Adipocyte (in vitro differentiated cells): ENCODE measurements around the gene HADHB.

Source experiments
- DNase-seq: peaks from one replicate; pipeline ENCODE4 v3.0.0-alpha.2; 2015; ENCODE audit warnings: low read depth
- H3K27me3 ChIP-seq: replicated peaks from 2 replicates; pipeline ENCODE4 v1.7.0; 2013; ENCODE audit warnings: mild to moderate bottlenecking, low read length, moderate library complexity; ENCODE audit not compliant: control insufficient read depth, insufficient read depth
- H3K36me3 ChIP-seq: 2 replicates; pipeline ENCODE4 v1.7.0; 2013; ENCODE audit warnings: low read length, mild to moderate bottlenecking, moderate library complexity; ENCODE audit not compliant: control insufficient read depth, insufficient read depth, severe bottlenecking
- H3K4me1 ChIP-seq: 2 replicates; pipeline ENCODE4 v1.7.0; 2013; ENCODE audit warnings: mild to moderate bottlenecking, low read length, moderate library complexity; ENCODE audit not compliant: control insufficient read depth, insufficient read depth
- H3K4me3 ChIP-seq: 2 replicates; pipeline ENCODE4 v1.7.0; 2013; ENCODE audit warnings: mild to moderate bottlenecking, low read length, moderate library complexity
- H3K9ac ChIP-seq: 2 replicates; pipeline ENCODE4 v1.7.0; 2013; ENCODE audit warnings: mild to moderate bottlenecking, low read length, moderate library complexity
- H3K9me3 ChIP-seq: 2 replicates; pipeline ENCODE4 v1.7.0; 2013; ENCODE audit warnings: mild to moderate bottlenecking, low read length, moderate library complexity; ENCODE audit not compliant: control insufficient read depth

HADHB gene

GRCh38 chr2:26274058-26274613, 29.4 kb downstream of the HADHB start:
- peak overlapping the region; percentile 64 for H3K4me3 ChIP-seq
- H3K9ac ChIP-seq, result peak overlapping the region; percentile 76
- H3K9me3 ChIP-seq, result no peaks in the 10 kb centered on the region
- H3K27me3 ChIP-seq, result no peaks in the 10 kb centered on the region
- DNase-seq, result peak; percentile 98
- peaks cover 70% of the 10 kb centered on the region for H3K4me1 ChIP-seq
- peaks cover 27% of the 10 kb centered on the region for H3K36me3 ChIP-seq

GRCh38 chr2:26276484-26277227, 31.9 kb downstream of the HADHB start:
- Histone ChIP-seq H3K9ac (no peak overlapping the region), H3K9me3 (no peaks in the 10 kb centered on the region), H3K27me3 (no peaks in the 10 kb centered on the region), H3K4me3 (no peak overlapping the region), H3K4me1 (peaks cover 50% of the 10 kb centered on the region), H3K36me3 (peaks cover 52% of the 10 kb centered on the region)
- DNase-seq, result no peak

GRCh38 chr2:26279886-26280285, 35.1 kb downstream of the HADHB start:
- no peak overlapping the region for H3K4me3 ChIP-seq
- no peak for DNase-seq
- H3K36me3 ChIP-seq, result peaks cover 83% of the 10 kb centered on the region
- H3K4me1 ChIP-seq, result peaks cover 18% of the 10 kb centered on the region
- no peaks in the 10 kb centered on the region for H3K27me3 ChIP-seq
- no peak overlapping the region for H3K9ac ChIP-seq
- H3K9me3 ChIP-seq, result no peaks in the 10 kb centered on the region

GRCh38 chr2:26281226-26281625, 36.5 kb downstream of the HADHB start:
- Histone ChIP-seq H3K4me1 (peaks cover 5% of the 10 kb centered on the region), H3K9me3 (no peaks in the 10 kb centered on the region), H3K36me3 (peaks cover 97% of the 10 kb centered on the region), H3K4me3 (no peak overlapping the region), H3K9ac (no peak overlapping the region), H3K27me3 (no peaks in the 10 kb centered on the region)
- DNase-seq, result no peak

- DNase-seq, result no peak
- Histone ChIP-seq H3K9ac (no peak overlapping the region), H3K9me3 (no peaks in the 10 kb centered on the region), H3K4me1 (no peaks in the 10 kb centered on the region), H3K27me3 (no peaks in the 10 kb centered on the region), H3K4me3 (no peak overlapping the region), H3K36me3 (peaks cover 95% of the 10 kb centered on the region)
These were observed 38.9 kb downstream of the HADHB start for GRCh38 chr2:26283606-26284005.

GRCh38 chr2:26284132-26284531, 39.4 kb downstream of the HADHB start:
- Histone ChIP-seq H3K9me3 (no peaks in the 10 kb centered on the region), H3K27me3 (no peaks in the 10 kb centered on the region), H3K4me1 (peaks cover under 1% of the 10 kb centered on the region), H3K9ac (no peak overlapping the region), H3K36me3 (peaks cover 89% of the 10 kb centered on the region), H3K4me3 (no peak overlapping the region)
- peak; percentile 29 for DNase-seq

- Histone ChIP-seq H3K9me3 (no peaks in the 10 kb centered on the region), H3K9ac (no peak overlapping the region), H3K4me1 (peaks cover 13% of the 10 kb centered on the region), H3K27me3 (no peaks in the 10 kb centered on the region), H3K4me3 (no peak overlapping the region), H3K36me3 (peaks cover 75% of the 10 kb centered on the region)
- DNase-seq, result no peak
These were observed 41.2 kb downstream of the HADHB start for GRCh38 chr2:26285931-26286330.

- Histone ChIP-seq H3K9ac (no peak overlapping the region), H3K4me1 (peaks cover 22% of the 10 kb centered on the region), H3K9me3 (no peaks in the 10 kb centered on the region), H3K27me3 (no peaks in the 10 kb centered on the region), H3K4me3 (no peak overlapping the region), H3K36me3 (peaks cover 37% of the 10 kb centered on the region)
- DNase-seq, result no peak
These were observed 45.3 kb downstream of the HADHB start for GRCh38 chr2:26290001-26290400.

- Histone ChIP-seq H3K4me1 (peaks cover 22% of the 10 kb centered on the region), H3K4me3 (no peak overlapping the region), H3K9ac (no peak overlapping the region), H3K36me3 (peaks cover 11% of the 10 kb centered on the region), H3K9me3 (no peaks in the 10 kb centered on the region), H3K27me3 (no peaks in the 10 kb centered on the region)
- DNase-seq, result no peak
These were observed 47.9 kb downstream of the HADHB start for GRCh38 chr2:26292646-26293045.

- no peak overlapping the region for H3K9ac ChIP-seq
- no peaks in the 10 kb centered on the region for H3K27me3 ChIP-seq
- H3K4me3 ChIP-seq, result no peak overlapping the region
- peaks cover 26% of the 10 kb centered on the region for H3K4me1 ChIP-seq
- peaks cover 5% of the 10 kb centered on the region for H3K36me3 ChIP-seq
- H3K9me3 ChIP-seq, result no peaks in the 10 kb centered on the region
- no peak for DNase-seq
These were observed 50.8 kb downstream of the HADHB start for GRCh38 chr2:26295511-26295910.

GRCh38 chr2:26297061-26297460, 52.3 kb downstream of the HADHB start:
- Histone ChIP-seq H3K27me3 (no peaks in the 10 kb centered on the region), H3K4me3 (no peak overlapping the region), H3K9me3 (no peaks in the 10 kb centered on the region), H3K9ac (no peak overlapping the region), H3K4me1 (peaks cover 33% of the 10 kb centered on the region), H3K36me3 (no peaks in the 10 kb centered on the region)
- no peak for DNase-seq

GRCh38 chr2:26298286-26298637, 53.5 kb downstream of the HADHB start:
- Histone ChIP-seq H3K9me3 (no peaks in the 10 kb centered on the region), H3K36me3 (no peaks in the 10 kb centered on the region), H3K27me3 (no peaks in the 10 kb centered on the region), H3K4me1 (peaks cover 24% of the 10 kb centered on the region), H3K9ac (peak overlapping the region; percentile 89), H3K4me3 (peak overlapping the region; percentile 82)
- DNase-seq, result no peak
